NCI-H2171 treated with DMSO at 0.1 percent for 48 hours (cell line): ENCODE data around the gene PPDPF.
"Not testable (repeated sequence)": the region's sequence is repeated elsewhere in the genome, so short reads cannot be mapped to it uniquely, and the experiment has no call there.

ENCODE experiments used
- DNase-seq: peaks from one replicate; lab custom pipeline; 2025; lab: John Stamatoyannopoulos, UW

PPDPF gene, protein sequence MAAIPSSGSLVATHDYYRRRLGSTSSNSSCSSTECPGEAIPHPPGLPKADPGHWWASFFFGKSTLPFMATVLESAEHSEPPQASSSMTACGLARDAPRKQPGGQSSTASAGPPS

DNA sequence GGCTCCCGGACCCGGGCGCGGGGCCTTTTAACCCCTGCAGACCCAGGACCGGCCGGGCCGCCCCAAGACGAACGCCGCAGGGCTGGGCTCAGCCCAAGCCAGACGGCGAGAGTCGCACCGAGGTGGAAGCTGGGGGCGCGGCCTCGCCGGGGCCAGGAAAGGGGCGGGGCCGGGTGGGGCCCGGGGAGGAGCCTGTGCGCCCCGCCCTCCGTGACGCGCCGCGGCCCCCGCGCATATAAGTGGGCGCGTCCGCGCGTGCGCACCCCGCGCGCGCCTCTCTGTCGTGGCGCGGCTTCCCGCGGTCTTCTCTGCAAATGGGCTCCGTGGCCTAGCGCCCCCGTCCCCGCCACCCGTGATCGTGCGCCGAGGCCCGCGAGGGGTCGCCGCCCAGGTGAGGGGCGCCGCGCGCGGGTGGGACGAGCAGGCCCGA, at the start of gene PPDPF:
TSS of gene PPDPF (plus strand) at position 262 of the 430 bp plus-strand sequence. CDS start 544 bp downstream, outside the sequence.
- DNase-seq, result peak; percentile 77

DNA sequence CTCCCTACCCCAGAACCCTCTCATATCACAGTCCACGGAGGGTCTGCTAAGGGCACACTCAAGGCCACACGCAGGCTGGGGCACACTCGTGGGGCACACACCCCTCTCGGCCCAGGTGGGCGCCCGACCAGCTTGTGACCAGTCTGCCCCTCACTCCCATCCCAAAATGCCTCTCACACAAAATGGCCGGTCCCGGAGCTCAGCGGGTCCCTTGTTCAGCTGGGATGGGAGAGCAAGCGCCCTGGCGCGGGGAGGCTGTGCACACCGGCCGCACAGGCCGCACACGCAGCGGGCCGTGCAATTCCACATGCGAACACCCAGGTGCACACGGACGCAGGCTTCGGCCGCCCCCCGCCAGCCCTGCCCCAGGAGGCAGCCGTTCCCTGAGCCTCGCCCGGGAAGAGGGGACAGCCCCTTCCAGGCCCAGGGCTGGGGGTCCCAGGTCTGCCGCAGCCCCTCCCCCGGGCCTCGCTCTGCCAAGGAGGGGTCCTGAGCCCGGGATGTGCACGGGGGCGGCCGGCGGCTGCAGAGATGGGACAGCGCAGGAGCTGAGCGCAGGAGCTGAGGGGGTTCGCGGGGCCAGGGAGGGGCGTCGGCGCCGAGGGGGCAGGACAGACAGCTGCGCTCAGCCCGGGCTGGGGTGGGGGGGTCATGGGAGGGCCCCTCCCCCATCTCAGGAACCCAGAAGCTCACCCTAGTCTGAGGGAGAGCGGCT, 49.4 kb upstream of the PPDPF start:
- DNase-seq, result peak; percentile 24

DNA sequence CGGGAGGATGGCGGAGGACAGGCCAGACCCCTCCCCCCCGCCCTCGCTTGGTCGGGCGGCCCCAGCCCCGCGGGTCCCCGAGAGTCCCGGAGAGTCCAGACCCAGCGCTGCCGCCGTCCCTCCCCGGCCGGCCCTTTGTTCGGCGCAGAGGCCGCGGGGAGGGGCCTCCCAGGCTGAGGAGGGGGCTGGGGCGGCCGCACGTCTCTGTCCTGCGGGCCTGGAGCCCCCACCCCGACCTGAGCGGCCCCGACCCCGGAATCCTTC, 48.9 kb upstream of the PPDPF start:
- DNase-seq, result no peak

DNA sequence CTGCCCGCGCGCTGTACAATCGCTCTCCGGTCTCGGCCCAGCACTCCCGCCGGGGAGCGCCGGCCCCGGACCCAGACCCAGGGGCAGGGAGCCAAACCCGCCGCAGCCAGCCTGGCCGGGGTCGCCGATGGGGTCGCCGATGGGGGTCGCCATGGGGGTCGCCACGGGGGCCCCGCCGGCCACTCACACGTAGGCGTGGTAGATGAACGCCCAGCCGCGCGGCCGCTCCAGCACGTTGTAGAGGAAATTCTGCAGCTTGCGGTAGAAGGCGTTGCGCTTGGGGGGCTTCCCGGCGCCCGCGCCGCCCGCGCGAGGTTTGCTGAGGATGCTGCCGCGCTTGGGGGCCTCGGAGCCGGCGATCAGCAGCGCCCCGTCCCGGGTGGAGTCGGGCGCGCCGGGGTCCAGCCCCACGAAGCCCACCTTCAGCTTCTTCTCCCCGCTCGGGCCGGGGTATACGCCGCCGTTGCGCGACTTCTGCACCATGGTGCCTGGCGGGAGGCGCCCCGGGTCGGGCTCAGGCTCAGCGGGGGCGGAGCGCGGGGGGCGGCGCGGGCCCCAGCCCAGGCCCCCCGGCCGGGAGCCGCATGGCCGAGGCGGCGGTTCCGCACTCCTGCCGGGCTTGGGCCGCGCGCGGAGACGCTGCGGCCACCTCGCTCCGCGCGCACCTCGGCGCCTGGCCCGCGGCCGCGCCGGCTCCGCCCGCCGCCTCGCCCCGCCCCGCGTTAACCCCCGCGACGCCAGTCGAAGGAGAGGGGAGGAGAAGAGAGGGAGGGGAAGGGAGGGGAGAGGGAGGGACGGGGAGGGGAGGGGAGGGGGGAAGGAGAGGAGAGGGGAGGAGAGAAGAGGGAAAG, 48.4 kb upstream of the PPDPF start, which contains the start of gene KCNQ2:
TSS of gene KCNQ2 (minus strand) at position 675 of the 851 bp plus-strand sequence. CDS start at position 483, 192 bp downstream.
- DNase-seq, result peak; percentile 60

DNA sequence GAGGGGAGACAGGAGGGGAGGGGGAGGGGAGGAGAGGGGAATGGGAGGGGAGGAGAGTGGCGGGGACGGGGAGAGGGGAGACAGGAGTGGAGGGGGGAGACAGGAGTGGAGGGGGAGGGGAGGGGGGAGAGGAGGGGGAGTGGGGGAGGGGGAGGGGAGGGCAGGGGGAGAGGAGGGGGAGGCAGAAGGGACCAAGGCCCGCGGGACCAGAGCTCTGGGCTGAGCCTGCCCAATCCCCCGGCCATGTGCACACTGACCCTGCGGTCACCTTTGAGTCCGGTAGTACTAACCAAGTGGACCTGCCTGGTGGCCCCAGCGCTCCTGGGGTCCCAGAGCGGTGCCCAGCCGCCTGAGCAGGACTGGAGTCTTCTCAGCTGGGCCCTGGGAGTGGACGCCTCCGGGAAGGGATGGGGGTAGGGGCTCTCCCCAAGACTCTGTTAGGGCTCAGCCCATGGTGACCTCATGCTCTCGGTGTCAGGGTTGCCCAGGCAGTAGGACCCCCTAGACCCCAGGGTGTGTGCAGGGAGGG, 47.6 kb upstream of the PPDPF start:
- no peak for DNase-seq

DNA sequence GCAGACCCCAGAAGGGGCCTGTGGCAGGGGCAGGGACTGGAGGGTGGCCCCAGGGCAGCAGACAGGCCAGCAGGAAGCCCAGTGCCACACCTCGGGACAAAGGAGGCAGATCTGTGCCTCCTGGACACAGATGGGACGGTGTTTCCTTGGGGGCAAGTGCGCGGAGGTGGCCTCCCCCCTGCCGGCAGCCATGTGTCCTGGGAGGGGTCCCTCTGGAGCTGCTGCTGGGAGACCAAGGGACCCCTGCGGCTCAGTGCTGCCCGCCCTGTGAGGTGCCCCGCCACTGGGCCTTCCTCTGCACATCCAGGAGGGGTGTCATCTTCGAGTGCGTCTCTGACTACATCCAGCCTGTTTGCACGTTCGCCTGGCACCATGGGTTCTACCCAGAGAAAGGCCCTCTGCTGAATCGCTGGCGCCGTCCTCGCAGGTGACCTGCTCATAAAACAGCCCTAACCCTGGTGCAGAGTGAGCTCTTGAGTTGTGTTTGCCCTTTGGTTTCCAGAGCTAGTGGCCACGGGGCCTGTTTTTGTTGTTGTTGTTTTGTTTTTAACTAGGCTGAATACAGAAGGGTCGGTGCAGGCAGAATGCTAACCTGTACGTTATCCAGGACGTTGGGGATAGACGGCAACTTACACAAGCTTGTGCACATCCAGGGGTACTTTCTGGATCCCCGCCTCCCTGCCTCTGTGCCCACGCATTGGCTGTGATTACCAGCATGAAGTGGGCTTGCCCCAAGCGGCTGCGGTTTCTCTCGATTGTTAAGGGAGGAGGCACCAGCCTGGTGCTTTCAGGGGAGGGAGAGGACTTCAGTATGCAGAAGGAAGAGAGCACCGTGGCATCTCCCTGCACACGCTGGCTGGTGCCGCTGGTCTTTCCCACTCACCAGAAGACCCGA, 46.8 kb upstream of the PPDPF start:
- peak; percentile 41 for DNase-seq

DNA sequence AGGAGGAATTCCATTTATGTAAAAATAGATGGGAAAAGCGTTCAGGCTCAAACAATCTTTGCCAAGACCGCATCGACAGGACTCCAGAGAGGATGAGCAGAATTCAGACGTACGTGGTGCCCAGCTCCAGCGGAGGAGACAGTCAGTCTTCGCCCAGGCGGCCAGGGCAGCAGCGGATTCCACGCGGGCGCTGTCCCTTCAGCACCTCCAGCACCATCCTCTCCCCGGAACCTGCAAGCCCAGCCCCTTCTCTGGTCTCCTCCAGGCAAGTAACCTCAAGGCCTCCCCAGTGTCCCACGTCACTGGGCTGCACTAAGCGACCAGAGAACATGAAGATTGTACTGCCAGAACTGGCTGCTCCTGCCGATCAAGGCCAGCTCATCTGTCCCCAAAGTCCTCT, 45.4 kb upstream of the PPDPF start:
- no peak for DNase-seq

DNA sequence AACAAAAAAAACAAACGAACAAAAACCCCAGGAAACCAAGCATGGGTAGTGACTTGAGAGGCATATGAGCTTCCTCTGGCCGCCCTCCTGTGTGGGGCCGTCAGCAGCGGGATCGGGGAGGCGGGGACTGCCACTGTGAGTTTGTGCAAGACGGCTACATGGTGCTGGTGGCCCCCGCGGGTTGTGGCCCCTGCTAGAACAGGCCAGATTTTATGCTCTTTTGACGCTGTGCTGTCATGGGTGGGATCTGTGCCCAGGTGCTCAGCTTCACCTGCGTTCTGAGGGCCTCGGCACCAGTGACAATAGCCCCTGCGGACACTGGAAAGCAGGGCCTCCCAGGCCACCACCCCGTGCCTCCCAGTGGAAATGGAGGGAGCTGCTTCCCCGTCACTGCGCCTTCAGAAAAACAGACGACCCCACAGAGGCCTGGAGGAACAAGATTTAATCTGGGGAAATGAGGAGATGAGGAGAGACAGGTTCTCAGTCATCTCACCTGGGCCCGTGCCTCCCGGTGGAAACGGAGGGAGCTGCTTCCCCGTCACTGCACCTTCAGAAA, 43.4 kb upstream of the PPDPF start:
- DNase-seq, result no peak

DNA sequence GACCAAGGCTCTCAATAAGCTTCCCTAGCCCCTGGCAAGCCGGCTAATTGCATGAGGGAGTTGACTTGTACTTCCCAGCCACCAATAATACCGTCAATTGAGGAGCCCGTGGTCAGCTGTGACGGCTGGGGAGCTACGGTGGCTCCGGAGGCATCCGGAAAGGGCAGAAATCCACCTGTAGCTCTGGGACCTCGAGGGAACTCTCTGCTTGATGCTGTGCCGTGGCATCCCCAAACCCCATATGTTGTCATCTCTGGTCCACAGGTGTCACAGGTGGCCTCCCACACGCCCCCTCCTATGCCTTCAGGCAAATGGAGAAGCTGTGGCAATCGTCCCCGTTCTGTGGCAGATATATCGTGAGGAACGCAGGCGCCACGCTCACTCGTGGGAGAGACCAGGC, 42.6 kb upstream of the PPDPF start:
- DNase-seq, result no peak

DNA sequence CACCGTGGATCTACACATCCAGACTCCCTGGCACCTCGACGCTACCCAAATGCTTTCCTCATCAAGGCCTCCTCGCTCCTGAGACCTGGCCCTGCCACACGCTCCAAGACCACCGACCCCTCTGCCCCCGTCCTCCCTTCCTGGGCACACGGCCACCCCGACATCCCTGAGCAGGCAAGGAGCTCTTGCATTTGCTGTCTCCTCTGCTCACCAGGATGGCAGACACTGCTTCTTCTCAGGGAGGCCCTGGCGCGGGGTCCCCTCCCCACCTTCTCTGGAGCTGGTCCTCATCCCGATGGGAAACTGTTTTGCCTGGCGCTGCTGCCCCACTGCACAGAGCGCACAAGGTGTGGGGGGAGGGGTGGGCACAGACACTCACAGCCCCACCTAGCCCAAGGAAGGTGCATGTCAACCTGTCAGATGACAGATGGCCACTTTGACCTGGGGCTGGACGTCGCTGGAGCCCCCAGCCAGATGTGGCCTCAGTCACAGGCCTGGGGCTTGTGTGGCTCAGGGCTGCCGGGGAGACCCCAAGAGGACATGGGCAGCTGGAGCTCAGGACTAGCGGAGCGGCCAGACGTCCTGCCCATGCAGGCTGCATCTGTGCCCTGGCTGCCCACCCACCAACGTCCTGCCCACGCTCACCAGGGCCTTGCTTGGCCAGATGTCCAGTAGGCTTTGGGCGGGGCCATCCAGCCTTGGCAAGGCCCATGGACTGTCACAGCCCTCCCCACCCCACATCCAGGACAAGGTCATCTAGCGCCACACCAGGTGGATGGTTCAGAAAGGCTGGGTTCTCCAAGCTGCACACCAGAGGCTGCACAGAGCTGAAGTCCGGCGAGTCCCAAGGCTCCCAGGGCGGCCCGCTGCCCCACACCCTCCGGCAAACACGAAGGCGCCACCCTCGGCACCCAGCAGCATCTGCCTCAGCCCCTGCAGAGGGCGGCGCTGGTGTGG, 41.9 kb upstream of the PPDPF start:
- DNase-seq, result no peak

DNA sequence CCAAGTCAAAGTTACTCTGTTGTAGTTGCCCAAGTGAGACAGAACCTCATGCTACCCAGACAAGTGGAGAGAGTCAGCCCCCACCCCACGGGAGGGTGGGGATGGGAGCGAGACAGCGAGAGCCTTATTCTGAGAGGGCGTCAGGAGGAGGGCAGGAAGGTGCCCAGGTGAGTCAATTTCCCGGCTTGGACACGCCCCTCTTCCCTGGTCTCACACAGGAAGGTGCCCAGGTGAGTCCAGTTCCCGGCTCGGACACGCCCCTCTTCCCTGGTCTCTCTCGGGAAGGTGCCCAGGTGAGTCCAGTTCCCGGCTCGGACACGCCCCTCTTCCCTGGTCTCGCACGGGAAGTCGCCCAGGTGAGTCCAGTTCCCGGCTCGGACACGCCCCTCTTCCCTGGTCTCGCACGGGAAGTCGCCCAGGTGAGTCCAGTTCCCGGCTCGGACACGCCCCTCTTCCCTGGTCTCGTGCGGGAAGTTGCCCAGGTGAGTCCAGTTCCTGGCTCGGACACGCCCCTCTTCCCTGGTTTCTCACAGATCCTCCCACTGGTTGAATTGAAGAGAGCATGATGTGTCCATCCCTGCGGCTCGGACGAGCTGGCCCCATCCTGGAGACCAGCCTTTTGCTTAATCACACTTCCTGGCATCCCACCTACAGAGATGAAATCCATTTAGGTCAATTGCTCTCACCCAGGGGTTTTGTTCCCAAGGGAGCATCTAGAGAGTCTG, 40.7 kb upstream of the PPDPF start:
- DNase-seq, result not testable (repeated sequence)

DNA sequence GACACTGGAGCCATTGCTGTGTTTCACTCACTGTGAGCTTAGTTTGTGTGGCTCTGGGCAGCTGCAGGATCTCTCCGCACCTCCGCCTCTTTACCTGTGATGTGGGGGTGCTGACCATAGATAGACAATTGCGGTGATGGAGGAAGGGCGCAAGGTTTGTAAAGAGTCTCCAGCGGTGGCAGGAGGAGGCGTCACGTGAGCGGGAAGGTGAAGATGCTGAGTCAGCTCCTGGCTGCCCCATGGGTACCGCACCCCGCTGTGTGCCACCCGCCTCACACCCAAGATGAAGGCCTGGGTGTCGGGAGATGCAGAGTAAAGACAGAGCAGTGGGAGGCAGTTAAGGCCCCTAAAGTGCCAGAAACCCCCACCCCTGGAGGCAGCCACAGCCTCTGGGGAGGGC, 39.1 kb upstream of the PPDPF start:
- DNase-seq, result no peak

DNA sequence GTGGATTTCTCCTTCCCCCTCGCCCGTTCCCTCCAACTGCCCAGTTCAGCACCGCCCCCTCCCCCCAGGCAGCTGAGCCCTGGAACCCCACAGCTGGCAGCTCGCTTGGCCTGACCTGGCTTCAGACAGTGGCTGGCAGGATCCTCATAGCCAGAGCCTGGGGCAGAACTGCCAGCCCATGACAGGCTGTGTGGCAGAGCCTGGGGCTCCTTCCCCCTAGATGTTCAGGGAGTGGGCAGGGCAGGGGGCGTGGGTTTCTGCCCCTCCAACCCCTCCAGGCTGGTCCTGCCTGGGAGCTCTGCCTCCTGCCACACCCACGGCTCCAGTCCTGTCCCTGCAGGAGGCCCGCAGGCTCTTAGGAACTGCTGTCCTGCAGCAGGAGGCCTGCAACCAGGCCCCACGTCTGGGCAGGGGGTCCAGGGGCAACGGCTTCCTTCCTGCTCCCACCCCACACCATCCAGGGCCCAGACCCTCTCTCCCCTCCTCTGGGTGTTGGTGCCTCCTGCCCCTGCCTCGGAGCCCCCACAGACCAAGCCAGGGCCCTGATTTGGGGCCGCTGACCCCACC, 38.5 kb upstream of the PPDPF start:
- DNase-seq, result no peak

DNA sequence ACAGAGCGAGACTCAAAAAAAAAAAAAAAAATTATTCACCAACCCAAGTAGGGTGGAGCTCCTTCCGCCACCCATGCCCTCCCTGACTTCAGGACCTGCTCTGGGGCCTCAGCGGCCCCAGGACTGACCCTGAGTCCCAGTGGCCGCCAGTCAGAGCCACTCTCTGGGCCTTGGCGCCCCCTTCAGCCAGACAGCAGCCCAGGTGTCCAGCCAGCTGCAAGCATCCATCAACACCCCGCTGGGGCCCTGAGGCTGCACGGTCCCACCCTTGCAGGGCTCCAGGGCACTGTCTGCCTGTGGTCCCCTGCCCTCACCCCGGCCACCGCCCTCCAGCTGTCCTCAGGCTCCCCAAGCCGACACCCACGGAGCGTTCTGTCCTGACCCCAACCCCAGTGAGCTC, 36.7 kb upstream of the PPDPF start:
- peak; percentile 46 for DNase-seq

DNA sequence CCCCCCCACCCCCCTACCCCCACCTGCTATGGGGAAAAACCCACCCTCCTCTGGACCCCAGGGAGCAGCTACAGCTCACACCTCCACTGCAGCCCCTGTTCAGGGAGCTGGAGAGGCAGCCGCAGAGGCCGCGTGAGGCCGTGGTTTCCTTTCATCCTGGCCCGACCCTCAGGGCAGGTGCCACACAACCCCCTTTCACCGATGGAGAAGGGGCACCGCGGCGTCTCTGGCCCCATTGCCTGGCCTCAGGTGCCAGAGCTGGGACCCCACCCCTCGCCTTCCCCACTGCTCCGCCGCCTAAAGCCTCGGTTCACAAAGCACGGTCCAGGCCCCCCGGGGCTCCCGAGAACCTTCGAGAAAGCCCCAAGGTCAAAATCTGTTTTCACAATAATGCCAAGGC, 36.3 kb upstream of the PPDPF start:
- DNase-seq, result peak; percentile 42

DNA sequence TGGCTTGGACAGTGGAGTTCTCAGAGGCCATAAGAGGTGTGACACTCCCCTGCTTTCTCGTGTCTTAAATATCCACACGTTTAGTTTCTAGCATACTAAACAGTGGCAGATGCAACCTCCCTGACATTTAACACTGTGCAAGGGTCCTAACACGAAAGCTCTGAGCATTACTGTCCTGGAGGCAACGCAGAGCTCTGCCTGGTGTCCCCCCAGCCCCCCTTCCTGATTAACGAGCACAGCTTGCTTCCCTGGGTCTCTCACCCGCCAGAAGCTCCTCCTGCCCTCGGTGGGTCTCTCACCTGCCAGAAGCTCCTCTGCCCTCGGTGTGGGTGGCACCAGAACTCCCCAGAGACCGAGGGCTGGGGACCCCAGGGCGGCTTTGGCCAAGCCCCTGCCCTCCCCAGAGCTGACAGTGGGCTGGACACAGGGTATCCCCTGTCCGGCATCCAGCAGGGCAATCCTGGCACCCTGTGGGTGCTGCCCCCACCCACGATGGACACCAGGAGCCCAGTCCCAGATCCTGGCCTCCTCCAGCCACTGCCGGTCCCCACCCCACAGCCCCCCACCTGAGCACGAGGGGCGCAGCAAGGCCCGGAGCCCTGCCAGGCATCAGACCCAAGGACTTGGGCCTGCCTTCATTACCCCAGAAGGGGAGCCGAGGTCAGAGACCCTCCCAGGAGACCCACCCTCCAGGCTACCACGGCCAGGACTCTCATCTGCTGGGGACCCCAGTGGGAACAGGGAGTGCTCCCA, 35.7 kb upstream of the PPDPF start:
- DNase-seq, result peak; percentile 53

DNA sequence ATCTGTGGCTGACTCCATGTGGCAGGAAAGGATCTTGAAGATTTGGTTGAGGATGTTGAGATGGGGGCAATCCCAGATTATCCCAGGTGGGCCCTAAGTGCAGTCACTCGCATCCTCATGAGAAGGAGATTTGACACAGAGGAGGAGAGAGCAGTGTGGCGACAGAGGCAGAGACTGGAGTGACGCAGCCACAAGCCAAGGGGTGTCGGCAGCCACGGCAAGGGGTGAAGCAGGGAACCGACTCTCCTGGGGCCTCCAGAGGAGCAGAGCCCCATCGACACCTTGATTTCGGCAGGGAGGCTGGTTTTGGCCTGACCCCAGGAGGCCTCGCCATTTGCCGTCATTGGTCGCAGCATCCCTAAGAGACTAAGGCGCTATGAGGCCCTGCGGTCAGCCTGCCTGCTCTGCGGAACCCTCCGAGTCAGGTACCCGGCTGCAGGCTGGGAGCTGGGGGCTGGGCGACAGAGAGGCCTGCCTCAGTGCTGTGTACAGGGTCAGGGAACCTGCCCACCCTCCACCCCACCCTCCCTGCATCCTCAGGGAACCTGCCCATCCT, 34.2 kb upstream of the PPDPF start:
- DNase-seq, result peak; percentile 22

DNA sequence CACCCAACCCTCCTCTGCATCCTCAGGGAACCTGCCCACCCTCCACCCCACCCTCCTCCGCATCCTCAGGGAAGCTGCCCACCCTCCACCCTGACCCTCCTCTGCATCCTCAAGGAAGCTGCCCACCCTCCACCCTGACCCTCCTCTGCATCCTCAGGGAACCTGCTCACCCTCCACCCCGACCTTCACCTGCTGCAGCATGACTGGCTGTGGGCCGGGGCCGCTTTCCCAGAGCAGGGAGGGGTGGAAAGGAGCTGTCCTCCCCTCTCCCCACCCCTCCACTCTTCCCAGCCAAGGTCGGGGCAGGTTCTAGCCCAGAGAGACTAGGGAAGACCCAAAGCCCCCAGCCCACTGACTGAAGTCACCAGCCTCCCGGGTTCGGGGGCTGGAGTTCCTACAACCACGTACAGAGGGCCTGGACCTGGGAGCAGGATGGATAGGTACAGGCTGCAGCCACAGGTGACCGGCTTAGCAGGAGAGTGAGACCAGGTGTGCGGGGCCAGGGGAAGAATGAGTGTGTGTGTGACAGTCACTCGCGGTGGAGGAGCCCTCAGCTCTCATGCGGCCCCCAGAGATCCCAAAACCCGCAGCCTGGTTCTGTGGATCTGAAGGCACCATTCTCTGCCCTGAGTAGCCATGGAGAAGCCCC, 33.3 kb upstream of the PPDPF start:
- DNase-seq, result no peak
